EL (cell line): ENCODE measurements around the gene SPEG.
"Not testable (repeated sequence)": the region's sequence is repeated elsewhere in the genome, so short reads cannot be mapped to it uniquely, and the experiment has no call there.

ENCODE experiments used
- DNase-seq: peaks from one replicate; pipeline ENCODE4 v3.0.0-alpha.2; 2016

Gene SPEG

GRCh38 chr2:219434718-219435525, at the start of gene SPEG:
Gene SPEG, plus strand, starts transcription at chr2:219434843. Its CDS starts 135 bp downstream, at chr2:219434978.
- no peak for DNase-seq

DNA sequence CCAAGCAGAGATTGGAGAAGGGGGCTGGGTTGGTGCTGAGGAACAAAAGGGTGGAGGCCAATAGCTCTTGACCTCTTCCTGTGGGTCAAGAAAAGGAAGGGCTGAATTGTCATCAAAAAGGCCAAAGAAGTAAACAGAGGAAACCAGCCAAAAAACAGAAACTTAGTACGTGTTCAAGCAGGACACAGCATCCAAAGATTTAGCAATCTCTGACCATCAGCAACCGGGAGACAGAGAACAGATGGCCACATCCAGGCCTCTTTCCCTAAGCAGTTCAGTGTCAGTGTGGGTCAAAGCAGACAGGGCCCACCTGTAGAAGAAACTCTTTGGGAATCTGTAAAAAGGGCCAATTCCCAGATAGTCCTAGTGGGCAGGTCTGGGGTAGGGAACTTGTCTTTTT, 49.8 kb upstream of the SPEG start:
- DNase-seq: no peak

- no peak for DNase-seq
Measured at GRCh38 chr2:219385958-219386520, 48.6 kb upstream of the SPEG start.

DNA sequence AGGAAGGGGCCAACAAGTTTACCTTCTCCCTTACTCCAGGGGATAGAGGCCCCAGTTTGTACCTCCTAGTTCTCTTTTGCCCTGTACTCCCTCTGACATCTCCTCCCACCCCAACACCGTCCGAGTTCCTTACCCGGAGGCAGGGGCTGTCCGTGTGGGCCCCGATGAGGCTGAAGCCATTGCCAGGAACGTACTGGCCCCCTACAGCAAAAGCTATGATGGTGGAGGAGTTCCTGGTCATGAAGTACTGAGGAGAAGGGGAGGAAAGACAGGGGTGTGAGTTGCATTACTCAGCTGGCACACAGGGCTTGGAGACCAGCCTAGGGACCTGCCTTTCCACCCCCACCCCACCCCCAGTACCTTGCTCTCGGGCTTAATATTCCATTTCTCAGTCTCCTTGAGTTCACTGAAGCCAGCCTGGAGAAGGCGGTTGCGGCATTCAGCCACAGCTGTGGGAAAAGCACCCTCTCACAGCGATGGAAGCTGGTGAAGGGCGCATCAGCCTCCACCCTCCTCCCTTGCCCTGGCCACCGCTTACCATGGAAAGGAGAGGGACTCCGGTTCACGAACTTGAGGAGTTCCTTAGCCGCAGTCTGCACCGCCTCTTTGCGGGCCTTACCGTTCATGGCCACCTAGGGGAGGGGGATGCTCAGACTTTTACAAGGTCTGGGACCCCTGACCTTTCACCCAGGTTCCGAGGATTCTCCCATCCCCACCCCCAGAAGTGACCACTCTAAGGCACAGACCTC, 47.9 kb upstream of the SPEG start:
- no peak for DNase-seq

- DNase-seq: peak; percentile 88
Measured at GRCh38 chr2:219387306-219388120, 47.1 kb upstream of the SPEG start, which contains the start of gene DNPEP. Gene DNPEP, minus strand, starts transcription at chr2:219387912. Its CDS starts 118 bp downstream, at chr2:219387794.

DNA sequence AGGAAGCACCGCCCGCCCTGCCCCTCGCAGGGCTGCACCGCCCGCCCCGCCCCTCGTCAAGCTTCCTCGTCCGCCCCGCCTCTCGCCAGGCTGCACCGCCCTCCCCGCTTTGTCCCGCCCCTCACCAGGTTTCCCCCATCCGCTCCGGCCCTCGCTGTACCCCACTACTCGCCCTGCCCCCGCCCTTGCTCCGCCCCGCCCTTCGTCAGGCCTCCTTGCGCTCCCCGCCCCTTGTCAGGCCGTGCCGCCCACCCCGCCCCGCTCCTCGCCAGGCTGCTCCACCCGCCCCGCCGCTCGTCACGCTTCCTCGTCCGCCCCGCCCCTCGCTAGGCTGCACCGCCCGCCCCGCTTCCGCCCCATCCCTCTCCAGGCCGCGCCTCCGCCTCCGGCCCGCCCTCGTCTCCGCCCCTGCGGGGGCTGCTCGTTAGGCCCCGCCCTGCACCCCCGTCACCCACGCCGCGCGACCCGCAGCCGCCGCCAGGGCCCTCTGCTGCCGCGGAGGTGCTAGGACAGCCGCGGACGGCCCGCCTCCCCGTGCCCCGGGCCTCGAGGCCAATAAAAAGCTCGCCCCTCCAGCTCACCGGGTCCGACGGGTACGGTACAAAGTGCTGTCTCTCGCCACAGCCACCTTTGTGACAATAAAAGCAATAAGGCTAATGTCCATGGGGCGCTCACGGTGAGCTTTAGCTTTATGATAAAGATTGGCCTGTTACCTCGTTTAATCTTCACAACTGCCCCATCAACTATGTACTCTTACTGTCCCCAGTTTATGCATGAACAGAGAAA, 46.3 kb upstream of the SPEG start:
- peak; percentile 95 for DNase-seq

- DNase-seq: no peak
Measured at GRCh38 chr2:219388907-219389156, 45.8 kb upstream of the SPEG start.

GRCh38 chr2:219392754-219393153, 41.9 kb upstream of the SPEG start:
- DNase-seq: no peak

DNA sequence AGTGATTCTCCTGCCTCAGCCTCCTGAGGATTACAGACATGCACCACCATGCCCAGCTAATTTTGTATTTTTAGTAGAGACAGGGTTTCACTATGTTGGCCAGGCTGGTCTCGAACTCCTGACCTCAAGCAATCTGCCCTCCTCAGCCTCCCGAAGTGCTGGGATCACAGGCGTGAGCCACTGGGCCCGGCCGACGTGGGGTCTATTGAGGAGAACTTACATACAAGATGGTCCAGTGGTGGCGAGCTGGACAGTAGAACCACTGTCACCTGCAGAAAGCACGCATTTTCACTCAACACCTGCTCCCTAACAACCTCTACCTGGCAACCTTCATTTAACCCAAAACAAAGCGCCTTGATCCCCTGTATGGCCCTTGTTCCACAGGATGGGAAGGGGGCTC, 39.6 kb upstream of the SPEG start:
- DNase-seq: not testable (repeated sequence)

GRCh38 chr2:219395609-219396008, 39.0 kb upstream of the SPEG start:
- DNase-seq: no peak

DNA sequence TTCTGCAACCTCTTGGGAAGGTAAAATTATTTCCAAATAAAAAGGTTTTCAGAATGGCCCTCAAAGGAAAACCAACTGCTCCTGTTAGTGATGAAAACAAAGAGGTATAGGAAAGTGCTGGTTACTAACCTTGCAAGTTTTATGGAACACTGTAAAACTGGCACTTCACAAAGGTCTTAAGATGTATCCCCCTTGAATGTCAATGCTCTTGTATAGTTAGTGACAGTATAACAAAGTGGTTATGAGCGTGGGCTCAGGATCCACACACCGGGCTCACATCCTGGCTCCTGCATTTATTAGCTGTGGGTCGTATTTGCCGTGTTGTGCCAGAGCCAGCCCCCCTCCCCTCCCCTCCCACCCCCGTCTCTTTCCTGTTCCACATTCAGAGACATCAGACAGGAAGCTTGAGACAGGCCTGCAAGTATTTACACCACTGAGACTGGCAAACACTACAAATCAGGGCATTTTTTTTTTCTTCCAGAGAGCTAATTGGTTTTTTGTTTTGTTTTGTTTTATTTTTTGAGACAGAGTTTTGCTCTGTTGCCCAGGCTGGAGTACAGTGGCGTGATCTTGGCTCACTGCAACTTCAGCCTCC, 37.7 kb upstream of the SPEG start:
- no peak for DNase-seq

DNA sequence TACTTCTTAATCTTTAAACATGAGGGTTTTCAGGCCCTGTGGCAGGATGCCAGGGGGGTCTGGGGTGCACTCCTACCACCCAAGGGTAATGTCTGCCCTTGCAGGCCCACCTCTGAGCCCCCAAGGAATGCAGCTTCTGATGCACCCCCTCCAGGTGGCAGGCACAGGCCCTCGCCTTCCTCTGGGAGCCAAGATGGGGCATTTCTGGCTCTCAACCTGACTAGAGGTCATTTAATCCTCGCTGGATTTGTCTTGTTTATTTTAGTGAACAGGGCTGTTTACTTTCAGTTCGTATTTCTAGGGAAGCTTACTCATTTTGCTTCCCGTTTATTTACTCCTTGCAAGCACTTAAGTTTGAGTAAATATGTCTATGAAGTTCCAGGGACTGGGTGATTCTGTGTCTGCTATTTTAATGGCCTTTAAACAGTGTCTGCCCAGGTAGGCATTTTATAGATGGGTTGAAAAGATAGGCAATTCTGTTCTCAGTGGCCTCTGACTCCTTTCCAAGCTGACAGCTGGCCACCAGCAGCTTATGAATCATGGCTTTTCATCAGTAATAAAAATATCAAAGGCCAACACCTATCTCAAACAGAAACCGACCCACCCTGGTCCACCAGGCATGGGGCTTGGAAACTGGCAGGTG, 35.8 kb upstream of the SPEG start:
- DNase-seq: no peak

DNA sequence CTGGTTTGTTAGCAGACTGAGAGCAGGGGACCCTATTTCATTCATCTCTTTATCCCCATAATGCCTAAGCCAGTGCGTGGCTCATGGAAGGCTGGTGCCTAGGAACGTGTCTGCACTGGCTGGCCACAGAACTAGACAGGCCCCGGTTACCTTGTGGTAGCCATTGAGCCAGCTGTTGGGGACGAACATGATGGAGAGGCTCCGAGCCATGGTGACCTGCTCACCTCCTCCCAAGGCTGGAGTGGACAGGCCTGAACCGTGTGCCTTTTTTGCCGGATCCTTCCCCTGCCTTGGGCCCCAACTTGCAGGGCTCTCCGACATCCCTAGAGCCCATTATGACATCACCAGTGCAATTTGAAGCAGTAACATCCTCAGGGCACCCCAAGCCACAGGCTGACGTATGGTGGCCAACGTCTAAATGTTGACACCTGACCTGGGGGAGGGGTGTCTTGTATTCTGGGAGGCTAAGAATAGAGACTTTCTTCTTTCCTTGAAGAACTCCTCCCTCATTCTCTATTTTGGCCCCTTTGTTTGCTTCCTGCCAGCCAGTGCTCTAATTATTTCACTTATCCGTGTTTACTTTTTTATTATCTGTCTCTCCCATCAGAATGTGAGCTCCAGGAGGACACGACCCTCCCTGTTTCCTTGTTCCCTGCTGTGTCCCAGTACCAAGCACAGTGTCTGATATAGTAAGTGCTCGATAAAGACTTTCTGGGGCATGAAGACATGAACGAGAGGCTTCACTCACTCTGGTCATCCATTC, 34.7 kb upstream of the SPEG start:
- DNase-seq: no peak

GRCh38 chr2:219400562-219400961, 34.1 kb upstream of the SPEG start:
- no peak for DNase-seq

- no peak for DNase-seq
Measured at GRCh38 chr2:219401606-219402005, 33.0 kb upstream of the SPEG start.

DNA sequence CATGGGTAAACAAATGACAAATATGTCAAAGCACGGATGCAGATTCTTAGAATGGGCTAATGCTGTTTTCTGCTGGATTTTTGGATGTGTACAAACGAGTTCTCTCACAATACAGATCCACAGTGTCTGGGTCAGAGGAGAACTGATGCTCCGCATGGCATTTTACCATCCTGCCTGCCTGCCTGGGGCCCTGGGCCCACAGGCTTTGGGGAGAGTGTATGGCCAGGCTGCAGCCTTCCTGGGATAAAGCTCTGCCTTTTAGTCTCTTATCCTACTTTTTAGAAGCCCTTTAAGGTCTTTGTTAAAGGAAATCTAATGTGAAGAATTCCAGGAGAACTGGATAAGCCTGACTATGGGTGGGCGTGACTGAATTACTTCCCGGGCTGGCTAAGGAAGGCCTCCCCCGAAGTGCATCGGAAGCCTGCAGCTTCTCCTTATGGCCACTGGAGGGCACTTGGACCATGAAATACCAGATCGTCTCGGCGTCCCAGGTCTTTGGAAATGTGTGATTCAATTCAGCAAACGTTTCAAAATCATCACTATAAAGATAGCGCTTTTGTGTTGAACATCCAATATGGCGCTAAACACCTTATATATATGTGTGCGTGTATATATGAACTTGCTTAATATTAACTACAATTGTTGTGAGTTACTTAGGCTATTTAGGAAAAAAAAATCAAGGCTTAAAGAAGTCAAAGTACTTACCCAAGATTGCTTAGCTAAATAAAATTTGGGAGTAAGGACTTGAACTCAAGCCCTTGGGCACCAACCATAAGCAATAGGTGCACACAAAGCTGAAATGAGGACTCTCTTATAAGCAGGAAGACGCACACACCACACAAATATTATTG, 31.8 kb upstream of the SPEG start:
- DNase-seq: peak; percentile 87

DNA sequence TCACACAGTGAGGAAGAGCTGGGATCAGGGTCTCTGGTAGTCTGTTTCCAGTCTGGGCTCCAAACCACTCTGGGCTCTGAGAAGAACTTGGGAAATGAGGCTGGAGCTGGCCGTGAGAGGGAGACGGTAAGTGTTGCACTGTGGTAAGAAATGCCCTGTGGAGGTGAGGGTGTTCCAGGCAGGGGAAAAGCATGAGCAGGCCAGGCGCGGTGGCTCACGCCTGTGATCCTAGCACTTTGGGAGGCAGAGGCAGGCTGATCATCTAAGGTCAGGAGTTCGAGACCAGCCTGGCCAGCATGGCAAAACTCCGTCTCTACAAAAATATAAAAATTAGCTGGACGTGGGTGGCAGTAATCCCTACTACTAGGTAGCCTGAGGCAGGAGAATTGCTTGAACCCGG, 30.8 kb upstream of the SPEG start:
- no peak for DNase-seq

DNA sequence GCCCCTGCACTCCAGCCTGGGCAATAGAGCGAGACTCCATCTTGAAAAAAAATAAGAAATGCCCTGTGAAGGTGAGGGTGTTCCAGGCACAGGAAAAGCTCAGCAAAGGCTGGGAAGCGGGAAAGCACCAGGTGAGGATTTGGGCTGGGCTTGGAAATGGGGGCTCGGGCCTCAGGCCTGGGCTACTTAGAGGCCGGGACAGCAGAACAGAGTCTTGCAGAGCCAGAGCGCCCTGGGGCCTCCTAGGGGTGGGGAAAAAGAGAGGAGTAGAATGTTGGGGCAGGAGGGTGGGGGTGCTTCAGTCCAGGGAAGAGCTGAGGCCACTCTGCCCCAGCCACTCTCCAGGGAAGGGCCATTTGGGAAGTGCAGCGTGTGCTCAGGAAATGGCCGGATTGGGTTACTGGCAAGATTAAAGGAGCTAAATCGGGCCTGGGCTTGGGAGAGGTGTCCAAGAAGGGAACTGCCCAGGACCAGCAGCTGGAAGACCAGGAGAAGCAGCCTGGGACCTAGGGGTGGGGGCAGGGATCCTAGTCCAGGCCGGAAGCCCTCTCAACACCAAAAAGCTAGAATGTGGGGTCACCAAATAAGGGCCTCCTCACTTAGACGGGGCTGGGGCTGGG, 30.2 kb upstream of the SPEG start:
- DNase-seq: no peak

- no peak for DNase-seq
Measured at GRCh38 chr2:219404954-219405353, 29.7 kb upstream of the SPEG start.
